ENCODE data around the gene SCO1. TPM values are rescaled to one million over a fixed set of nuclear protein-coding genes. Genes with fewer than 3 reads are reported as not detected.

SCO1 gene
- total RNA-seq, 4 donors from 2014 or later, result 11.3 to 33.8 (median 16.2) TPM

GRCh38 chr17:10661437-10661836 lies 35.9 kb downstream of the SCO1 start:
- DNase-seq (ENCODE audit: low spot score in 2 of 2), result no peak
- no peak overlapping the region for H3K4me3 ChIP-seq (ENCODE audit: low read depth, poor library complexity, severe bottlenecking)
- intact Hi-C loops (cut with DNase I; ENCODE audit: low total_unique reads), result no loop called here
- 78 to 90% methylated on average over 10 of the region's 10 CpGs for WGBS, 2 donors
- TF ChIP-seq POLR2A (IDR thresholded peaks at IDR 0.05) (no peak), CTCF (IDR thresholded peaks at IDR 0.05) (no peak)

GRCh38 chr17:10657879-10658278 lies 39.5 kb downstream of the SCO1 start:
- intact Hi-C loops (cut with DNase I; ENCODE audit: low total_unique reads), result no loop called here
- H3K4me3 ChIP-seq (ENCODE audit: low read depth, poor library complexity, severe bottlenecking), result no peak overlapping the region
- DNase-seq (ENCODE audit: low spot score in 2 of 2), result no peak
- TF ChIP-seq CTCF (IDR thresholded peaks at IDR 0.05) (no peak), POLR2A (IDR thresholded peaks at IDR 0.05) (no peak)
- 65 to 73% methylated on average over 10 of the region's 10 CpGs for WGBS, 2 donors

GRCh38 chr17:10657148-10657547 lies 40.2 kb downstream of the SCO1 start, which contains the start of gene MYH3:
Gene MYH3, minus strand, starts transcription at chr17:10657309. Its CDS starts 2,245 bp downstream, at chr17:10655064.
- intact Hi-C loops (cut with DNase I; ENCODE audit: low total_unique reads), result no loop called here
- H3K4me3 ChIP-seq (ENCODE audit: low read depth, poor library complexity, severe bottlenecking), result no peak within 1 kb of the TSS
- WGBS, 2 donors, result 68 to 72% methylated on average over 15 of the region's 15 CpGs
- TF ChIP-seq POLR2A (IDR thresholded peaks at IDR 0.05) (no peak), CTCF (IDR thresholded peaks at IDR 0.05) (no peak)
- no peak for DNase-seq (ENCODE audit: low spot score in 2 of 2)

- WGBS, 2 donors, result 74 to 77% methylated on average over 5 of the region's 5 CpGs
- intact Hi-C loops (cut with DNase I; ENCODE audit: low total_unique reads), result no loop called here
- TF ChIP-seq CTCF (IDR thresholded peaks at IDR 0.05) (no peak), POLR2A (IDR thresholded peaks at IDR 0.05) (no peak)
- H3K4me3 ChIP-seq (ENCODE audit: low read depth, poor library complexity, severe bottlenecking), result no peak overlapping the region
- DNase-seq (ENCODE audit: low spot score in 2 of 2), result no peak
Observed at GRCh38 chr17:10653987-10654386, 43.3 kb downstream of the SCO1 start.

- no peak for DNase-seq (ENCODE audit: low spot score in 2 of 2)
- TF ChIP-seq CTCF (IDR thresholded peaks at IDR 0.05) (no peak), POLR2A (IDR thresholded peaks at IDR 0.05) (no peak)
- intact Hi-C loops (cut with DNase I; ENCODE audit: low total_unique reads), result no loop called here
- WGBS, 2 donors, result 70 to 71% methylated on average over 11 of the region's 11 CpGs
- no peak overlapping the region for H3K4me3 ChIP-seq (ENCODE audit: low read depth, poor library complexity, severe bottlenecking)
Observed at GRCh38 chr17:10652984-10653659, 44.2 kb downstream of the SCO1 start.

GRCh38 chr17:10651927-10652326 lies 45.4 kb downstream of the SCO1 start:
- WGBS, 2 donors, result 81 to 84% methylated on average over 9 of the region's 9 CpGs
- intact Hi-C loops (cut with DNase I; ENCODE audit: low total_unique reads), result no loop called here

More at GRCh38 chr17:10651927-10652326, 45.4 kb downstream of the SCO1 start:
- H3K4me3 ChIP-seq (ENCODE audit: low read depth, poor library complexity, severe bottlenecking), result no peak overlapping the region
- no peak for DNase-seq (ENCODE audit: low spot score in 2 of 2)
- TF ChIP-seq POLR2A (IDR thresholded peaks at IDR 0.05), result no peak
- no peak for TF ChIP-seq CTCF (IDR thresholded peaks at IDR 0.05)

Measured in lower leg skin (tissue), 4 donors.